GM10248 (cell line): Measurements from ENCODE around the gene WWC2.

Experiments
- CTCF ChIA-PET: fragments of 300-600 bp; sonication (Branson Sonifier 250); formaldehyde crosslinking; extraction: SDS; loops from one replicate; lab custom pipeline; 2021; ENCODE audit warnings: antibody characterized with exemption; lab: Yijun Ruan, JAX
- POLR2A ChIA-PET: fragments of 350-650 bp; sonication (Branson Sonifier 250); formaldehyde crosslinking; extraction: SDS; loops from one replicate; lab custom pipeline; 2020; ENCODE audit warnings: antibody characterized with exemption; lab: Yijun Ruan, JAX
- DNase-seq: peaks from one replicate; pipeline ENCODE4 v3.0.0; 2012; ENCODE audit errors: extremely low spot score
- CTCF ChIP-seq: IDR thresholded peaks from 2 replicates; pipeline ENCODE4 v1.5.1; 2012; ENCODE audit warnings: mild to moderate bottlenecking, low read depth; ENCODE audit errors: extremely low read depth, missing control alignments, control extremely low read depth

WWC2 gene

GRCh38 chr4:183205193-183205592, 106.1 kb downstream of the WWC2 start:
- TF ChIP-seq CTCF = no peak
- ChIA-PET POLR2A (no interaction called here), CTCF (interaction anchor here (1.1 to 1.4 kb wide), 2 partner anchors 10 to 12 kb away, joined by 3 to 4 read pairs; no protein-coding TSS in a partner anchor)
- DNase-seq = no peak

GRCh38 chr4:183205709-183206108, 106.7 kb downstream of the WWC2 start:
- CTCF ChIA-PET = interaction anchor here (1.0 to 1.4 kb wide), 3 partner anchors 10 to 22 kb away, joined by 3 to 4 read pairs (median 3); no protein-coding TSS in a partner anchor
- POLR2A ChIA-PET = no interaction called here
- no peak for TF ChIP-seq CTCF
- no peak for DNase-seq

GRCh38 chr4:183211533-183211932, 112.5 kb downstream of the WWC2 start:
- no peak for DNase-seq
- no peak for TF ChIP-seq CTCF
- CTCF ChIA-PET = no interaction called here
- POLR2A ChIA-PET = no interaction called here

- ChIA-PET POLR2A (no interaction called here), CTCF (no interaction called here)
- no peak for DNase-seq
- TF ChIP-seq CTCF = no peak
These were observed 114.9 kb downstream of the WWC2 start for GRCh38 chr4:183213996-183214395.

- CTCF ChIA-PET = interaction anchor here (1.0 to 1.8 kb wide), 2 partner anchors 10 to 277 kb away, joined by 4 to 5 read pairs; no protein-coding TSS in a partner anchor
- DNase-seq = no peak
- no peak for TF ChIP-seq CTCF
- POLR2A ChIA-PET = no interaction called here
These were observed 115.9 kb downstream of the WWC2 start for GRCh38 chr4:183214912-183215488.

GRCh38 chr4:183220236-183220635, 121.2 kb downstream of the WWC2 start:
- TF ChIP-seq CTCF = no peak
- ChIA-PET POLR2A (no interaction called here), CTCF (interaction anchor here (0.9 kb wide), 1 partner anchor 41 kb away, joined by 3 read pairs; no protein-coding TSS in a partner anchor)
- no peak for DNase-seq
